Glutamatergic neuron (in vitro differentiated cells): ENCODE measurements around the gene DMC1. TPM values are rescaled to one million over a fixed set of nuclear protein-coding genes. Genes with fewer than 3 reads are reported as not detected.
A peak's percentile ranks its signal among the peaks of the same experiment; 100 is the strongest.

Experiments used
- DNase-seq: peaks from one replicate; pipeline ENCODE4 v3.0.0; 2022
- H3K27ac Mint-ChIP-seq: one replicate; pipeline ENCODE4 v1.8.0; 2020; ENCODE audit warnings: mild to moderate bottlenecking, mixed read lengths, inconsistent platforms; ENCODE audit not compliant: unreplicated experiment
- H3K27me3 Mint-ChIP-seq: one replicate; pipeline ENCODE4 v1.8.0; 2020; ENCODE audit warnings: mild to moderate bottlenecking, moderate library complexity, mixed read lengths, inconsistent platforms; ENCODE audit not compliant: unreplicated experiment
- H3K36me3 Mint-ChIP-seq: one replicate; pipeline ENCODE4 v1.8.0; 2020; ENCODE audit warnings: mild to moderate bottlenecking, mixed read lengths, inconsistent platforms; ENCODE audit not compliant: unreplicated experiment
- H3K4me1 Mint-ChIP-seq: one replicate; pipeline ENCODE4 v1.8.0; 2020; ENCODE audit warnings: mild to moderate bottlenecking, low read depth, mixed read lengths, inconsistent platforms; ENCODE audit not compliant: unreplicated experiment
- H3K4me3 Mint-ChIP-seq: one replicate; pipeline ENCODE4 v1.8.0; 2020; ENCODE audit warnings: mild to moderate bottlenecking, mixed read lengths, inconsistent platforms; ENCODE audit not compliant: unreplicated experiment
- H3K9me3 Mint-ChIP-seq: one replicate; pipeline ENCODE4 v1.8.0; 2020; ENCODE audit warnings: mild to moderate bottlenecking, moderate library complexity, mixed read lengths, inconsistent platforms; ENCODE audit not compliant: unreplicated experiment
- total RNA-seq: library from RNA; stranded (reverse); fragmentation: NEBNext Ultra II Directional; extraction: Animal tissue kit (Norgen Biotek cat#: 25700); gene quantifications from one replicate; pipeline ENCODE4 v1.2.1, GENCODE V29; 2021; ENCODE audit not compliant: unreplicated experiment
- TF ChIP-seq, protein P1 (sequence below): fragments of 200-600 bp; sonication (generic); IDR thresholded peaks from one replicate; pipeline ENCODE4 v1.5.0; 2021; ENCODE audit not compliant: partially characterized antibody, unreplicated experiment

Gene DMC1
- total RNA-seq, 1 donor from 2014 or later = 4.2 TPM

DNA sequence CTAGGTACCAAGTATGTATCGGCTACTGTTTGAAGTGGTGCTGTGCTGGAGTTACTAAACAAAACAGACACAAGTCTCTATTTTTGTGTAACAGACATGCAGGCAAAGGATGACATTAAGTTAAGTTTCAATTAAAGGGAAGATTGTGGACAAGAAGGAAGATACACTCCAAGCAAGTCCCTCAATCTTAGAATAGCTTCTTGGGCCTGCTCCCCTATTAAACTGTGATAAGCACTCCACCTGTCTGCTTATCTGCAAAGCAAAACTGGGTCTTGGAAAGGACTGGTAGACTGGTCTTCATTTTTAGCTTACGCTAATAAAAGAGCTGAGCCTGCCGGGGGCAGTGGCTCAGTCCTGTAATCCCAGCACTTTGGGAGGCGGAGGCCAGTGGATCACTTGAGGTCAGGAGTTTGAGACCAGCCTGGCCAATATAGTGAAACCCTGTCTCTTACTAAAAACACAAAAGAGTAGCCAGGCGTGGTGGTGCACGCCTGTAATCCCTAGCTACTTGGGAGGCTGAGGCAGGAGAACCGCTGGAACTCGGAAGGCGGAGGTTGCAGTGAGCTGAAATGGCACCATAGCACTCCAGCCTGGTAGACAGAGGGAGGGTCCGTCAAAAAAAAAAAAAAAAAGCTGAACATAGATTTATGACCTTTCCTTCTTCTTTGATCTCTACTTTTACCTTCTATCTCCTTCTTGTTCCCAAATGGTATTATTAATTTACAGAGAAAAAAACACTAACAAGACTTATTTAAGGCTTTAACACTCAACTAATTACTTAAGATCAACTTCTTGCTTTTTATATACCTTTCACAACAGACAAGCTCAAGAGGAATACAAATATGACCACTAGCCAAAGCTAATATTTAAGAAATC is 67.9 kb downstream of the DMC1 start:
- H3K4me3 Mint-ChIP-seq = peak overlapping the region; percentile 91
- no peak for DNase-seq
- peaks cover 13% of the 10 kb centered on the region for H3K9me3 Mint-ChIP-seq
- H3K36me3 Mint-ChIP-seq = no peaks in the 10 kb centered on the region
- H3K4me1 Mint-ChIP-seq = peaks cover 16% of the 10 kb centered on the region
- H3K27ac Mint-ChIP-seq = no peak overlapping the region
- peaks cover 6% of the 10 kb centered on the region for H3K27me3 Mint-ChIP-seq
- TF ChIP-seq, protein P1, sequence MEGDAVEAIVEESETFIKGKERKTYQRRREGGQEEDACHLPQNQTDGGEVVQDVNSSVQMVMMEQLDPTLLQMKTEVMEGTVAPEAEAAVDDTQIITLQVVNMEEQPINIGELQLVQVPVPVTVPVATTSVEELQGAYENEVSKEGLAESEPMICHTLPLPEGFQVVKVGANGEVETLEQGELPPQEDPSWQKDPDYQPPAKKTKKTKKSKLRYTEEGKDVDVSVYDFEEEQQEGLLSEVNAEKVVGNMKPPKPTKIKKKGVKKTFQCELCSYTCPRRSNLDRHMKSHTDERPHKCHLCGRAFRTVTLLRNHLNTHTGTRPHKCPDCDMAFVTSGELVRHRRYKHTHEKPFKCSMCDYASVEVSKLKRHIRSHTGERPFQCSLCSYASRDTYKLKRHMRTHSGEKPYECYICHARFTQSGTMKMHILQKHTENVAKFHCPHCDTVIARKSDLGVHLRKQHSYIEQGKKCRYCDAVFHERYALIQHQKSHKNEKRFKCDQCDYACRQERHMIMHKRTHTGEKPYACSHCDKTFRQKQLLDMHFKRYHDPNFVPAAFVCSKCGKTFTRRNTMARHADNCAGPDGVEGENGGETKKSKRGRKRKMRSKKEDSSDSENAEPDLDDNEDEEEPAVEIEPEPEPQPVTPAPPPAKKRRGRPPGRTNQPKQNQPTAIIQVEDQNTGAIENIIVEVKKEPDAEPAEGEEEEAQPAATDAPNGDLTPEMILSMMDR = no peak

DNA sequence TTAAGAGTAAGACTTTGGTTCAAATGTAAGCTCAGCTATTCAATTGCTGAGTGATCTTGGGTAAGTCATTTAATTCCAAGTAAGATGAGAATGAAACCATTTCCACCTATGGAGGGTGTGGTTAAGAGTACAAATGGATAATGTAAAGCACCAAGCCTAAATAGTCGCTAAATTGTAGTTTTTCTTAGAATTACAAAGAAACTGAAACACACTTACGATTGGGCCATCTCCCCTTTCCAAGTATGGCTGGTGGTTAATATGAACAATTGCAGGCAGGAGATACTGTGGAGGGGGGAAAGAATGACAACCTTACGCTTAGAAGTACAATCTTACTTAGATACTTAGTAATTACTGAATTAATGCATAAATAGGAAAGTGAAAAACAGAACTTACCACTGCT is 72.1 kb downstream of the DMC1 start:
- Mint-ChIP-seq H3K4me1 (peaks cover 6% of the 10 kb centered on the region), H3K36me3 (no peaks in the 10 kb centered on the region), H3K27ac (no peak overlapping the region), H3K27me3 (peaks cover 1% of the 10 kb centered on the region), H3K4me3 (no peak overlapping the region), H3K9me3 (peaks cover 1% of the 10 kb centered on the region)
- TF ChIP-seq, protein P1 = no peak
- DNase-seq = no peak

- DNase-seq = no peak
- no peak overlapping the region for H3K27ac Mint-ChIP-seq
- H3K4me3 Mint-ChIP-seq = no peak overlapping the region
- no peaks in the 10 kb centered on the region for H3K27me3 Mint-ChIP-seq
- no peaks in the 10 kb centered on the region for H3K9me3 Mint-ChIP-seq
- TF ChIP-seq, protein P1 = no peak
- no peaks in the 10 kb centered on the region for H3K4me1 Mint-ChIP-seq
- no peaks in the 10 kb centered on the region for H3K36me3 Mint-ChIP-seq
These were observed 75.0 kb downstream of the DMC1 start for GRCh38 chr22:38494939-38495338.

GRCh38 chr22:38494498-38494897 is 75.5 kb downstream of the DMC1 start:
- H3K27me3 Mint-ChIP-seq = no peaks in the 10 kb centered on the region
- TF ChIP-seq, protein P1 = no peak
- no peak for DNase-seq
- no peak overlapping the region for H3K27ac Mint-ChIP-seq
- no peaks in the 10 kb centered on the region for H3K4me1 Mint-ChIP-seq
- H3K9me3 Mint-ChIP-seq = no peaks in the 10 kb centered on the region
- H3K4me3 Mint-ChIP-seq = no peak overlapping the region
- no peaks in the 10 kb centered on the region for H3K36me3 Mint-ChIP-seq

- Mint-ChIP-seq H3K4me3 (no peak overlapping the region), H3K9me3 (no peaks in the 10 kb centered on the region), H3K27me3 (no peaks in the 10 kb centered on the region), H3K4me1 (no peaks in the 10 kb centered on the region), H3K36me3 (no peaks in the 10 kb centered on the region), H3K27ac (no peak overlapping the region)
- no peak for DNase-seq
- TF ChIP-seq, protein P1 = no peak
These were observed 78.2 kb downstream of the DMC1 start for GRCh38 chr22:38491707-38492348.
